ENCODE results near the gene HHAT. TPM values are rescaled to one million over a fixed set of nuclear protein-coding genes. Genes with fewer than 3 reads are reported as not detected.

The HHAT gene
- total RNA-seq, 1 experiment from 2014 or later: 1.0 TPM

DNA sequence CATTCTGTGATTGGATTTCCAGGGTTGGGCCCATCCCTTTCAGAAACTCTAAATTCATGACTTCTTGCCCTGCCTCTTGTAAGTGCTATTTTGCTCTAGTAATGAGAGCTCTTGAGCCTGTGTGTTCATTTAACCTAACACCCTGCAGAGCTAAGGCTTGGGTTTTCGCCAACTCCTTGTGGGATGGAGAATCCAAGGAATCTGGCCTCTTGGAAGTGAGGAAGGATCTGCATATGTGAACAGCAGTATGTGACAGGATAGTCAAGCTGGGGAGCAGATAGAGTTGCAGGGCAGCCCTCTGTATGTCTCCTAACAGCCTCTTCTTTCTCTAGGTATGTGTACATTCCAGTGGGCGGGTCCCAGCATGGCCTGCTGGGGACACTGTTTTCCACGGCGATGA, 258.9 kb downstream of the HHAT start:
- Histone ChIP-seq H3K36me3 (replicated peaks; ENCODE audit: control insufficient read depth, insufficient read depth, low read length) (no peaks in the 10 kb centered on the region), H3K27me3 (ENCODE audit: control insufficient read depth, insufficient read depth, low read length) (no peaks in the 10 kb centered on the region), H3K4me3 (ENCODE audit: insufficient read depth, low read depth, low read length) (no peak overlapping the region)
- DNase-seq: no peak

GRCh38 chr1:210588357-210588756, 259.7 kb downstream of the HHAT start:
- Histone ChIP-seq H3K36me3 (replicated peaks; ENCODE audit: control insufficient read depth, insufficient read depth, low read length) (no peaks in the 10 kb centered on the region), H3K27me3 (ENCODE audit: control insufficient read depth, insufficient read depth, low read length) (no peaks in the 10 kb centered on the region), H3K4me3 (ENCODE audit: insufficient read depth, low read depth, low read length) (no peak overlapping the region)
- DNase-seq: no peak

- H3K4me3 ChIP-seq (ENCODE audit: insufficient read depth, low read depth, low read length): no peak overlapping the region
- no peaks in the 10 kb centered on the region for H3K27me3 ChIP-seq (ENCODE audit: control insufficient read depth, insufficient read depth, low read length)
- DNase-seq: no peak
- no peaks in the 10 kb centered on the region for H3K36me3 ChIP-seq (replicated peaks; ENCODE audit: control insufficient read depth, insufficient read depth, low read length)
Measured at GRCh38 chr1:210588946-210589345, 260.2 kb downstream of the HHAT start.

DNA sequence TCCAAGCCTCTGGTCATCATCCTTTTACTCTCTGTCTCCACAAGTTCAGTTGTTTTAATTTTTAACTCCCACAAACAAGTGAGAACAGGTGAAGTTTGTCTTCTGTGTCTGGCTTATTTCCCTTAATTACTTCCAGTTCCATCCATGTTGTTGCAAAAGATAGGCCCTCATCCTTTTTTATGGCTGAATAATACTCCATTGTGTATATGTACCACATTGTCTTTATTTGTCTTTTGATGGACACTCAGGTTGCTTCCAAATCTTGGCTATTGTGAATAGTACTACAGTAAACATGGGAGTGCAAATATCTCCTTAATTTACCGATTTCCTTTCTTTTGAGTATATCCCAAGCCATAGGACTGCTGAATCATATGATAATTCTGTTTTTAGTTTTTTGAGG, 262.5 kb downstream of the HHAT start:
- DNase-seq: no peak
- Histone ChIP-seq H3K4me3 (ENCODE audit: insufficient read depth, low read depth, low read length) (no peak overlapping the region), H3K27me3 (ENCODE audit: control insufficient read depth, insufficient read depth, low read length) (no peaks in the 10 kb centered on the region), H3K36me3 (replicated peaks; ENCODE audit: control insufficient read depth, insufficient read depth, low read length) (no peaks in the 10 kb centered on the region)

GRCh38 chr1:210594605-210595004, 265.9 kb downstream of the HHAT start:
- H3K36me3 ChIP-seq (replicated peaks; ENCODE audit: control insufficient read depth, insufficient read depth, low read length): no peaks in the 10 kb centered on the region
- no peak overlapping the region for H3K4me3 ChIP-seq (ENCODE audit: insufficient read depth, low read depth, low read length)
- DNase-seq: no peak
- no peaks in the 10 kb centered on the region for H3K27me3 ChIP-seq (ENCODE audit: control insufficient read depth, insufficient read depth, low read length)

DNA sequence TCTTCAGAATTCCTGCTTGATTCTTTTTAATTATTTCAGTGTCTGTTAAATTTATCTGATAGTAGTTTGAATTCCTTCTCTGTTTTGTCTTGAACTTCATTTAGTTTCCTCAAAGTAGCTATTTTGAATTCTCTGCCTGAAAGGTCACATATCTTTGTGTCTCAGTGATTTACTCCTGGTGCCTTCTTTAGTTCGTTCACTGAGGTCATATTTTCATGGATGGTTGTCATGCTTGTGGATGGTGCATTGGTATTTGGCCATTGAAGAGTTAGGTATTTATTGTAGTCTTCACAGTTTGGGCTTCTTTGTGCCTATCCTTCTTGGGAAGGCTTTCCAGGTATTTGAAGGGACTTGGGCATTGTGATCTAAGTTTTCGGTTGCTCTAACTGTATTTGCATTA, 267.9 kb downstream of the HHAT start:
- Histone ChIP-seq H3K27me3 (ENCODE audit: control insufficient read depth, insufficient read depth, low read length) (no peaks in the 10 kb centered on the region), H3K36me3 (replicated peaks; ENCODE audit: control insufficient read depth, insufficient read depth, low read length) (no peaks in the 10 kb centered on the region), H3K4me3 (ENCODE audit: insufficient read depth, low read depth, low read length) (no peak overlapping the region)
- DNase-seq: no peak

DNA sequence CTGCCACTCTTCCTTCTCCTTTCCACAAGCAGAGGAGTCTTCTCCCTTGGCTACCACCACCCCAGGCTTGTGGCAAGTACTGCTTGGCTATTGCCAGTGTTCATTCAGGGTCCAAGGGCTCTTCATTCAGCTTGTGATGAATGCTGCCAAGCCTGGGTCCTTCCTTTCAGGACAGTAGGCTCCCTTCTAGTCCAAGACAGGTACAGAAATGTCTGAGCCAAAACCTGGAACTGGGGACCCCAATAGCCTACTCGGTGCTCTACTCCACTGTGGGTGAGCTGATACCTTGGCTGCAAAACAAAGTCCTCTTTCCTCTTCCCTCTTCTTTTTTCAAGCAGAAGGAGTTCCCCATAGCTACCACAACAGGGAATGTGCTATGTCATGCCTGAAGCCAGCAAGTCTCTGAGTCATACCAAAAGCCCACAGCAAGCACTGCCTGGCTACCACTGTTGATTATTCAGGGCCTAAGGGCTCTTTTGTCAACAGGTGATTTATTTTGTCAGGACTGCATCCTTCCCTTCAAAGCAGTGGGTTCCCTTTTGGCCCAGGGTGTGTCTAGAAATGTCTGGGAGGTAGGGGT, 268.9 kb downstream of the HHAT start:
- H3K27me3 ChIP-seq (ENCODE audit: control insufficient read depth, insufficient read depth, low read length): no peaks in the 10 kb centered on the region
- DNase-seq: no peak
- H3K4me3 ChIP-seq (ENCODE audit: insufficient read depth, low read depth, low read length): no peak overlapping the region
- H3K36me3 ChIP-seq (replicated peaks; ENCODE audit: control insufficient read depth, insufficient read depth, low read length): no peaks in the 10 kb centered on the region

DNA sequence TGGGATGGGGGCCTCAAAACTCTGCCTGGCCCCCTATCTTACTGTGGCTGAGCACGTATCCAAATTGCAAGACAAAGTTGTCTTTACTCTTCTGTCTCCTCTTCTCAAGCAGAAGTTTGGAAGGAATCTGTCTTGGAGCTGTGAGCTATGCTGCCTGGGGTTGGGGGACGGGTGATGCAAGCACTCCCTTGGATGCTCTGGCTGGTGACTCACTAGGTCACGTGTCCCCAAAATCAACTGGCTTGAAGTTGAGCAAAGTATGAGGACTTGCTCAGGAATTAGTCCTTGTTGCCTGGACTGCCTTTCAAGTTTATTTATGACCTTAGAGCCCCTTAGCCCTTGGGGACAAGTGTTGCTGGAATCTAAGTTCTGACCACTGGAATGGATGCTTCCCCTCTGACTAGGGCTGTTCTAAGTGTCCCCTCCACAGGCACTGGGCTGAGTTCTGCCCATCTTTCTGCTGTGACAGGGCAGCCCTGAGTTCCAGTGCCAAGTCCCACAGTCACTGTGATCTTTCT, 269.5 kb downstream of the HHAT start:
- no peak for DNase-seq
- H3K36me3 ChIP-seq (replicated peaks; ENCODE audit: control insufficient read depth, insufficient read depth, low read length): no peaks in the 10 kb centered on the region
- no peaks in the 10 kb centered on the region for H3K27me3 ChIP-seq (ENCODE audit: control insufficient read depth, insufficient read depth, low read length)
- H3K4me3 ChIP-seq (ENCODE audit: insufficient read depth, low read depth, low read length): no peak overlapping the region

GRCh38 chr1:210600421-210601159, 271.9 kb downstream of the HHAT start:
- Histone ChIP-seq H3K36me3 (replicated peaks; ENCODE audit: control insufficient read depth, insufficient read depth, low read length) (no peaks in the 10 kb centered on the region), H3K27me3 (ENCODE audit: control insufficient read depth, insufficient read depth, low read length) (no peaks in the 10 kb centered on the region), H3K4me3 (ENCODE audit: insufficient read depth, low read depth, low read length) (no peak overlapping the region)
- no peak for DNase-seq

DNA sequence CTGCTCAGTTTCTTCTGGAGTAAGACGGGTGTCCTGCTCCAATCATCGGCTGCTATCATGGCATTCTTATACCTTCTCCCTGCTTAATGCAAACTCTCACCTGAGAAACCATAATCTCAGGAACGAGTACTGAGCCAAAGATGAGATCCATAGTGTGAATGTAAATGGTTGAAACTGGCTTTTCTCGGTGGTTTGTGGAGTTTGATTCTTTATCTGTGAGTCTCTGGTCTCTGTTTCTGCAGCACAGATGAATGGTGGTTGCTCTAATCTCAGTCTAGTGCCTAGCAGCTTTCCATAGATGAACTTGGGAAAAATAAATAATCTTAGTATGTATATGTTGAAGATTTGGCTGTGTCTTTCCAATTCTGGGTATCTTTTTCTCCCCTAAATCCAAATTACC, 274.4 kb downstream of the HHAT start:
- no peak overlapping the region for H3K4me3 ChIP-seq (ENCODE audit: insufficient read depth, low read depth, low read length)
- DNase-seq: no peak

DNA sequence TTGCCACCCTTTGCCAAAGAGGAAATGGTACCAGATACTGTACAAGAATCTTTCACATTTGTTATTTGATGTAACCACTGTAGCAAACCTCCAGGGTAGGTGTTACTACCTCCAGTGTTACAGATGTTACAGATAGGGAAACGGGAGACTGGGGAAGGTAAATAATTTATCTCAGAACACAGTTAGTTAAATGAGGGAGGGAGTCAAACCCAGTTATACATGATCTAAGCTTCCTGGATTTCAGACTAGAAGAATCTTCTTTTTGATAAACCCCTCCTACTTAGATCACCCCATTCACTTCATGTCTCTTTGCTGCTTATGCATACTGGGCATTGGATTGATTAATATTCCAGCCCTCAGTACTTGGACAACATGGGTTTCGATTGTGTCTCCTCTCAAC, 276.4 kb downstream of the HHAT start:
- DNase-seq: no peak
- Histone ChIP-seq H3K27me3 (ENCODE audit: control insufficient read depth, insufficient read depth, low read length) (no peaks in the 10 kb centered on the region), H3K36me3 (replicated peaks; ENCODE audit: control insufficient read depth, insufficient read depth, low read length) (no peaks in the 10 kb centered on the region), H3K4me3 (ENCODE audit: insufficient read depth, low read depth, low read length) (no peak overlapping the region)

More for the DNA sequence above, 274.4 kb downstream of the HHAT start:
- H3K27me3 ChIP-seq (ENCODE audit: control insufficient read depth, insufficient read depth, low read length): no peaks in the 10 kb centered on the region
- no peaks in the 10 kb centered on the region for H3K36me3 ChIP-seq (replicated peaks; ENCODE audit: control insufficient read depth, insufficient read depth, low read length)

GRCh38 chr1:210607361-210607760, 278.7 kb downstream of the HHAT start:
- no peak for DNase-seq
- Histone ChIP-seq H3K4me3 (ENCODE audit: insufficient read depth, low read depth, low read length) (no peak overlapping the region), H3K27me3 (ENCODE audit: control insufficient read depth, insufficient read depth, low read length) (no peaks in the 10 kb centered on the region), H3K36me3 (replicated peaks; ENCODE audit: control insufficient read depth, insufficient read depth, low read length) (no peaks in the 10 kb centered on the region)

DNA sequence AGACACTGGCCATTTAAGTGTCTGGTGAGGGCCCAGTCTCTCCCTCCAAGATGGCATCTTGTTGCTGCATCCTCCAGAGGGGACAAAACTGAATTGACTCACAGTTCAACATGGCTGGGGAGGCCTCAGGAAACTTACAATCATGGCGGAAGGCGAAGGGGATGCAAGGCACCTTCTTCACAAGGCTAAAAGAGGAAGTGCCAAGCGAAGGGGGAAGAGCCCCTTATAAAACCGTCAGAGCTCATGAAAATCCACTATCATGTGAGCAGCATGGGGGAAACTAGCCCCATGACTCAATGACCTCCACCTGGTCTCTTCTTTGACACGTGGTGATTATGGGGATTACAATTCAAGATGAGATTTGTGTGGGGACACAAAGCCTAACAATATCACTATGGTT, 280.1 kb downstream of the HHAT start:
- DNase-seq: no peak
- no peak overlapping the region for H3K4me3 ChIP-seq (ENCODE audit: insufficient read depth, low read depth, low read length)
- no peaks in the 10 kb centered on the region for H3K27me3 ChIP-seq (ENCODE audit: control insufficient read depth, insufficient read depth, low read length)
- no peaks in the 10 kb centered on the region for H3K36me3 ChIP-seq (replicated peaks; ENCODE audit: control insufficient read depth, insufficient read depth, low read length)

DNA sequence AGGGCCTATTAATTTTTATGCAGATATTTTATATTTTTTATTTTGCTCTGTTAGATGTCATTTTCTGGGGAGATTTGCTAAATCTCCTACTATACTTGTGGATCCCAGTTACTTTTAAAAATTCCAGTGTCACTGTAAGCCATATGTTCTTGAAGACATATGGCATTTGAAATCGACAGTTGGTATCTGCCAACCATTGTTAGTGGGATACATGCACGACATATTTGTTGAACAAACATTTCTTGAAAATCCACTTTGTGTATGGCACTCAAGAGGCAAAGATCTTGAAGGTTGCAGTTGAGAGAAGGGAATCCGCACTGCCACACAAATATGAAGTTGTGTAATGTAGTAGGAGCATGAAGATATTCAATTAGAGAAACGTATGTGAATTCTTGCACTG, 287.7 kb downstream of the HHAT start:
- no peaks in the 10 kb centered on the region for H3K36me3 ChIP-seq (replicated peaks; ENCODE audit: control insufficient read depth, insufficient read depth, low read length)
- no peak for DNase-seq
- no peaks in the 10 kb centered on the region; the same call in 1 of the 2 replicates for H3K27me3 ChIP-seq (ENCODE audit: control insufficient read depth, insufficient read depth, low read length)
- no peak overlapping the region for H3K4me3 ChIP-seq (ENCODE audit: insufficient read depth, low read depth, low read length)

DNA sequence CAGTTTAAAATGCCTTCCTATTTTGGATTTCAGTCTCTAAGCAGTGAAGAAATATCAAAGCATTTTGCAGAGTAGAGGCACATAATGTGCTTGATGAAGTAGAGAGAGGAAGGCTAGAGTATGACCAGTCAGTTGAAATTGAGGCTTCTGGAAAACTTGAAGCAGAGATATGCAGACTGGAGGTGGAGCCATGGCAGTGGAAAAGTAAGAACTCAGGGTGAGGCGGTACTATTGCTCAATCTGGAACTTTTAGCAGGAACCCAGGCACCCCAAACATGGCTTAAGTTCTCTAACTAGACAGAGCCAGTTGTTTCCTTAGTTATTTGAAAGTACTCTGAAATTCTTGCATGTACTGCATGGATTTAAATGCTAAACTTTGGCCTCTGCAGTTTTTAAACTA, 288.6 kb downstream of the HHAT start:
- H3K4me3 ChIP-seq (ENCODE audit: insufficient read depth, low read depth, low read length): no peak overlapping the region
- H3K27me3 ChIP-seq (ENCODE audit: control insufficient read depth, insufficient read depth, low read length): no peaks in the 10 kb centered on the region; the same call in 1 of the 2 replicates
- no peaks in the 10 kb centered on the region for H3K36me3 ChIP-seq (replicated peaks; ENCODE audit: control insufficient read depth, insufficient read depth, low read length)
- no peak for DNase-seq

Data from H7 (cell line).